NCI-H526 (cell line): ENCODE data around the gene OGDHL.
"Not testable (repeated sequence)": the region's sequence is repeated elsewhere in the genome, so short reads cannot be mapped to it uniquely, and the experiment has no call there.

Source experiments
- DNase-seq, 2 experiments: peaks; one replicate each; lab custom pipeline; 2025; lab: John Stamatoyannopoulos, UW

The OGDHL gene

DNA sequence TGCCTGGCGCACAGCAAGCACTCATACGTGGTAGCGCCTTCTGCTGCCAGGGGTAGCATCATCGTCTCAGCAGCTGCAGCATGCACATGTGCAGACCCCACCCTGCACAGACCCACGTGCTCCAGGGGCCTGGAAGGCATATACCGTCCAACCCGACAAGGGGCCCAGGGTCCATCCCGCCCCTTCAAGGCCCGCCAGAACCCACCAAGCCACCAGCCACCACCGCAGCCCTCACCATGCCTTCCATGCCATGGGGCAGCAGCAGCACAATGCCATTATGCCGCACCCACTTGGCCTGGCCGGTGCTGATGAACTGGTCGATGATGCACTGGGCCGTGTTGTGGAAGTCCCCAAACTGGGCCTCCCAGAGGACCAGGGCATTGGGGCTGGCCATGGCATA lies 22.7 kb downstream of the OGDHL start:
- DNase-seq = no peak

DNA sequence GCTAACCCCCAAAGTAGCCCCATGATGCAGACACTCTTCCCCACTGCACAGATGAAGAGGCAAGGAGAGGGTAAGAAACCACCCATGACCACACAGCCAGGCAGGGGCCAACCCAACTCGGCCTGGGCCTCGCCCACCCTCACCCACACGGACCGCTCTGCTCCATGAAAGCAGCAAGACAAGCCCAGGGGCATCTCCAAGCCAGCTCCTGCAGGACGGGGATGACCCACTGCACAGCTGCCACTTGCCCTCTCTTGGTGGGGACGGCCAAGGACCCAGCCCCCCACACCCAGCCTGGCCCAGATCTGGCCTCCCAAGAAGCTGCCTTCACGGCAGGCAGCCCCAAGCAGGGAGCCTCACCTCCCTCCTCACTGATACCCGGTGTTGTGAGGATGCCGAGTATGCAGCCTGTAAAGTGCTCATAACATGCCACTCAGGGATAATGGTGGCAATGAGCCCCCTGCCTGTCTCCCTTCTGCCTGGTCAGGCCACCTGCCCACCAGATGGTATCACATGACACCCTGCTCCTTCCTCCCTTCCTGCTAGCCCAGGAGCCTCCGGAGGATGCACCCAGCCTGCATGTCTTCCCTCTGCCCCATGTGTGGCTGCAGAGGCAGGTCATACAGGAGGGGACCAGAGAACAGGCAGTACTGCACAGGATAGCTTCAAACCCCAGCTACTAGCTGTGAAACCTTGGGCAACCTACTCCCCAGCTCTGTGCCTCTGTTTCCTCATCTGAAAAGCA lies 23.3 kb downstream of the OGDHL start:
- no peak for DNase-seq

DNA sequence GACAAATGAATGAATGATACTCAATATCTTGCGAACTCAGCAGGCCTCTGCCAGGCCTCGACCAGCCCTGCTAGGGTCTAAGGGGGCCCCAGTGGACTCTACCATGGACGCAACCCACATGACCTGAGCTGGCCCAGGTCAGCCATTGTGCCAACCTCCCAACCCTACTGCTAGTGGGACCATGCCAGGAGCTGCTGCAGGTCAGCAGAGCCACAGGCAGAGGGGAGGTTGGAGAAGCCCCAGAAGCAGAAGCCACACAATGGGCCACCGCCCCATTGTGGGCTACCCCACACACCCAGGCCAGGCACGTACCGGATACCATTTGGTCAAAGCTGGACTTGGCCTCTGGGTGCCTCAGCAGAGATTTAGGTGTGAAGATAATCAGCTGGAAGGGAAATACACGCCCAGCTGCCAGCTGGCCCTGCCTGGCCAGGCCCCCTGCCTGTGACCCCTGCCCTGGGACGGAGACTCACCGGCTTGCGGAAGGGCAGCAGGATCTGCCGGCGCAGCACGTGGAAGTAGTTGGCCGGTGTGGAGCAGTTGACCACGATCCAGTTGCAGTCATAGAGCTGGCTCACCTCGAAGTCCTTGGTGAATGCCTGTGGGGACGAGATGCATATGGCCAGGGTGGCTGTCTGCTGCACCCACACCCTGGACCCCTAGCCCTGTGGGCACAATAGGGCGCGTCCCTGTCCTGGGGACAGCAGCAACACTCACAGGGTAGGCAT lies 24.5 kb downstream of the OGDHL start:
- DNase-seq = no peak

DNA sequence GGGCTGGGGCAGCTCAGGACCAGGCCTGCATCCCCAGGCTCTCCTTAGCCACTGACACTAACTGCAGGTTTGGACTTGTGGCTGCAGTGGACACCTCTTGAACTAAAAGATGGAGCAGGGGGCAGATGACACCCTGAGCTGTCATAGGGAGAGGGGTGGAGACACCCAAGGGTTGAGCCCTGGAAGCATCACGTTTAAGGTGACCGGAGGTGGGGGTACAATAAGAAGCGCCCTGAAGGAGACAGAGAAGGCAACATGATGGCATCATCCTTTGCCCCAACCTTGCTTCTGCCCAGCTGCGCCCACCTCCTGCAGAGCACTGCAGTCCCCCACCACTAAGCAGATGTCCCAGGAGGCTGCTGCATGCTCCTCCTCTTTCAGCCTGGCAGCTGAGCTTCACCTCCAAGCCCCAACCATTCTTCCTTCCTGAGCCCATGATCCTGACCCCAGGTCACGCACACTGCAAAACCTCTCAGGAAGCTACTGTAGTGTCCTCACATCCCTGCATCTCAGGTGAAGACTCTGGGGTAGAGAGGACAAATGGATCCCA lies 25.5 kb downstream of the OGDHL start:
- DNase-seq = no peak

DNA sequence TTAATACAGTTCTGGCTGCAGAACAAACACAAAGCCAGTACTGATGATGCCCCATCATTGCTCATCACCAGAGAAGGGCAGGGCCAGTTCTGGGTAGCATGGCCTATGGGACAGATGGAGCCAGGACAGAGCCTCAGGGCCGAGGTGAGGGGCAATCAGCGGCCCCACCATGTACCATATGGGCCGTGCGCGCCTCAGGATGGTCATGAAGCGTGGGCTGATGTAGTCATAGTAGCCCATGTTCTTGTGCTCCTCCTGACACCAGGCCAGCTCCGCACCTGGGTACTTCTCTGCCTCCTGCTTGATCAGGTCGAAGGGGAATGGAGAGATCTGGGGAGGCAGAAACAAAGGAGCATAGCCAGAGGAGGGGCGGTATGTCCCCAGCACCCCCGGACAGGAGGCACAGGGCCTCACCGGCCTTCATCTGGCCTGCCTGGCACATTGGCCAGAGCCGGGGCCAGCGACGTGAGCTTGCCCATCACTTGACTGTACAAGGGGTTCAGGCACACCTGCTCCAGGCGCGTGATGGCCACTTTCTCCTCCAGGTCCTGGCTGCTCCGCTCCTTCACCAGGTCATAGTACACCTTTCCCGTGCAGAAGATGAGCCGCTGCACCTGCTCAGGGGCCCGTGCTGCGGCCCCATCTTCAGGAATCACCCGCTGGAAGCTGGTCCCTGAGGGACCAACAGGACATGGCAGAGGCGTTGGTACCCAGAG lies 26.1 kb downstream of the OGDHL start:
- no peak for DNase-seq

DNA sequence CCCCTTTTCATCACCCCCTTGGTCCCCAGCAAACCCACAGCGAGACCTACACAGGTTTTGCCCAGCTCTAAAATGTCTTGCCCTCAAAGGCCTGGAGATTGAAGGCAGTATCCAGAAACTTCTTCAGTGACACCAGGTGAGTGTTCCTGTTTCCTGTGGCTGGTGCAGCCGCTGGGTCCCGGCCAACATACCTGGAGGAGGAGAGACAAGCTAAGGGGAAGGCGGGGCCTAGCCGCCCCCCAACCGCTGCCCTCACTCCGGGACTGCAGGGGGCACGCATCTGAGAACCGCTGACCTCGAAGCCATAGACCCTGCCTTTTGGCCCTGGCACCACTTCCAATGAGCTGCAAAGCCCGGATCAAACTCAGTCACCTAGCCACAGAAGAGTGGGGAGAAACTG lies 27.0 kb downstream of the OGDHL start:
- DNase-seq = no peak

DNA sequence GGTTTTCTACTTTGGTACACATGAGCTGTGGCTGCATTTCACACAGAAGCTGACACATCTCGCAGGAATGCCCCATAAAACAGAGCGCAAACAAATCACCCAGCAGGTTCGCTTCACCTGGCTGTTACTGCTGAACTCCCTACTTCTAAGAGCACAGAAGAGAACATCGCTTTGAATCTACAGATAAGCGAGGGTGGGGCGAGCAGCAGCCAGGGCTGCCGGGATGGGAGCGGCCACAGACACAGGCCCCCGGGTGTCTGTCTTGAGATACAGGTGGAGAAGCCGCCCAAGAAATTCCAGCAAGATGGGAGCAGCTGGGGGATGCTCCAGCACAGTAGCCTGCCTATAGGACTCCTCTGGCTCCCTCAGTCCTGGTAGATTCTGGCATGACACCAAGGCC lies 27.4 kb downstream of the OGDHL start:
- DNase-seq = no peak

DNA sequence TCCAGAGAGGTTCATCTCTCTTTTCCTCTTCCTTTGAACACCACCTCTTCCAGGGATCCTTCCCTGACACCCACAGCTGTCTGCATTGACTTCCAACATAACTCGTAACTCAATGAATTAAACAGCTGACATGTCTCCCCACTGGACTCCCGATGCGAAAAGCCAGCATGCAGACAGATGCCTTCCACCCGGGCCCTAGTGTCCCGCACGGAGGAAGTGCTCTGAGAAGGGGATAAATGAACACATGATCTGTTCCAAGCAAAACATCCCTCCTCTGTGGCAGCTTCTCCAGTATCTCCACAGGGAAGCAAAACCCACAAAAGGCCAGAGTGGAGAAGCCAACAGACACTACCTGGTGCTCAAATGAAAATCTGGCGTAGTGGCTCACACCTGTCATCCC lies 28.3 kb downstream of the OGDHL start:
- DNase-seq = no peak

DNA sequence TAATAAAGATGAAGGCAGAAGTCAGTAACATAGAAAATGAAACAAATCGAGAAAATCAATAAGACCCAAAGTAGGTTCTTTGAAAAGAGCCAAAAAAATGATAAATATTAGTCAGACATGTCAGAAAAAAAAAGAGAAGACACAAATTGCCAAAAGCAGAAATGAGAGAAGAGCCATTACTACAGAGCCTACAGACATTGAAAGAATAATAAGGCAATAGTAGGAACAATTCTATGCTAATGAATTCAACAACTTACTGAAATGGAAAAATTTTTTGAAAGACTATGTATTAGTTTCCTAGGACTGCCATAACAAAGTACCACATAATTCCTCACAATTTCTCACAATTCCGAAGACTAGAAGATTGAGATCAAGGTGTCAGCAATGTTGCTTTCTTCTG lies 35.5 kb downstream of the OGDHL start:
- DNase-seq = no peak

DNA sequence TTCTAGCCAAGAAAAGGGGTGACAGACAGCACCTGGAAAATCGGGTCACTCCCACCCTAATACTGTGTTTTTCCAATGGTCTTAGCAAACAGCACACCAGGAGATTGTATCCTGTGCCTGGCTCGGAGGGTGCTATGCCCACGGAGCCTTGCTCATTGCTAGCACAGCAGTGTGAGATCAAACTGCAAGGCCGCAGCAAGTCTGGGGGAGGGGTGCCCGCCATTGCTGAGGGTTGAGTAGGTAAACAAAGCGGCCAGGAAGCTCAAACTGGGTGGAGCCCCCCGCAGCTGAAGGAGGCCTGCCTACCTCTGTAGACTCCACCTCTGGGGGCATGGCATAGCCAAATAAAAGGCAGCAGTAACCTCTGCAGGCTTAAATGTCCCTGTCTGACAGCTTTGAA lies 47.0 kb downstream of the OGDHL start:
- not testable (repeated sequence) for DNase-seq

DNA sequence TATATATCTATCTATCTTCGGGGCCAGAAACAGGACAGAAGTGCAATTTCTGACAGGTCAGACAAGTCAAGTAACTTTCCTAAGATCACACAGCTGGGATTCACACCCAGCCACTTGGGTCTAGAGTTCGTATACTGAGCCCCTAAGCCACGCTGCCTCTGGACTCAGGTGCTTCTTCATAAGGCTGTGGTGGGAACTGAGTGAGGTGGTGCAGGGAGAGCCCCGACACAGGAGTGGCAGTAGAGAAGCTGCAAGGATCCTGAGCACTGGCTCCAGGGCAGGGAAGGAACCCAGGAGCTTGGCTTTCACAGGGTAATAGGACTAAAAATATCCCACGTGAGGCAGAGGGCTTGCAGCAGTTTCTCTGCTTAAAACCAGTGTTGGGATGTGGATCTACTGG lies 48.9 kb downstream of the OGDHL start:
- no peak for DNase-seq

DNA sequence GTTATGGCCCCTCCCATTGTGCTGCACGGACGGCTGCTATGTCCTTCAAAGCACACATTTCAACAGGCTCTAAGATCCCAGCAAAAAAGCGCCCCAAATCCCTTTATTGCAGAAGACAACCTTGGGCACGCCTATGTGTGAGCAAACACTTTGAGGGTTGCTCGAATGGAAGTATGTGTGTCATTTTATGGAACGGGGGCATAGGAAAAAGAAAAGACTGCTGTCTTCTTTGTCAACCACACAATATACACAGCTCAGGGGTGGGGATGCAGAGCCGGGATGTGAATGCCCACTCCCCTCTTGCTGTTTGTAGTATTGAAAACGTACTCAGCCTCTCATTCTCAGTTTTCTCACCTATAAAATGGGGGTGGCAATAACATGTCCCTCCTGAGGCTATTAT lies 50.6 kb downstream of the OGDHL start:
- DNase-seq = no peak

DNA sequence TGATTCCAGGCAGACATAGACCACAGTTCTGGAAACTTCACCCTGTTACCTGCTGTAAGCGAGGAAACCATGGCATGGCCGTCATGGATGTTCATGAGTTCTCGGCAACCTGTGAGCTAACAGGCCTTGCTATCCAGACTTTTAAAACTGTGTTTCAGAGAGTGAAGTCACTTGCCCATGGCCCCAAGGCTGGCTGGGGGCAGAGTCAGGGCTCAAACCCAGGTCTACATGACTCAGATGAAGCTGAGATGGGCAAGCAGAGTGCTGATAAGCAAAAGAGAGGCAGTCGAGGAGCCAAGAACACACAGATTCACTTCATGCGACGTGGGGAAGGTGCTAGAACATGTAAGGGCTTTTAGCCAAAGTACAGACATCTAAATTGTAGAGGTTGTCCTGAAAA lies 51.2 kb downstream of the OGDHL start:
- DNase-seq = no peak

DNA sequence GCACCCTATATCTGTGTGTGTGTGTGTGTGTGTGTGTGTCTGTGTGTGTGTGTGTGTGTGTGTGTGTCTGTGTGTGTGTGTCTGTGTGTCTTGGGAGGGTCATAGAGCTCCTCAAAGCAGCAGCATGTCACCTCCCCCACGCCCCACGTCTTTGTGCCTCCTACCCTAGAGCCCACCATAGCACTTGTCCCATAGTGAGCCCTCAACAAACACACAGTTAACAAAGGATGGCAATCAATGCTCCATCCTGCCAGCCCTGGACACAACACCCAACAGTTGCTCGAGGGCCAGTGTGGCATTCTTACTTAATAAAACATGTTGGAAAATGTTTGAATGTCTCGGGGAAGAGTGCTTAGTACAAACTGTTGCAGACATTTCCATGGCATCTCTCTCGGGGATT lies 52.2 kb downstream of the OGDHL start:
- peak in 1 of 2 experiments; percentile 17 for DNase-seq

DNA sequence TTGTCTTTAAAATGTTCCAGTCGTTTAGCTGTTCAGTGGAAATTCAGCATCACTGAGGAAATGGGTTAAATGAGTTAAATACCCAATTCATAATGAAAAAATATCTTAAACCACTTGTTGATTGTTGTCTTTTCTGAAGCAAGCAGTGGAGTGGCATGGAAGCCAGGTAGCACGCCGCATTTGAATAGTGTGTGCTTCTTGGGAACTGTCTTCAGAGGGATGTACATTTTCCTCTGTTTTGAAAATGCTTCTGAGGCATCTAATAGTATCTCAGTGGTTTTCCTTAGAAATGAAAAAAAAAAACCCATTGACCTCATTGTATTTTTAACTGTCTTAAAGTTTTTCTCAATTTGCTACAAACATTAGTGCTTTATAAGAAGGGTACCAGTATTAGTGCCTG lies 54.5 kb downstream of the OGDHL start:
- no peak for DNase-seq

DNA sequence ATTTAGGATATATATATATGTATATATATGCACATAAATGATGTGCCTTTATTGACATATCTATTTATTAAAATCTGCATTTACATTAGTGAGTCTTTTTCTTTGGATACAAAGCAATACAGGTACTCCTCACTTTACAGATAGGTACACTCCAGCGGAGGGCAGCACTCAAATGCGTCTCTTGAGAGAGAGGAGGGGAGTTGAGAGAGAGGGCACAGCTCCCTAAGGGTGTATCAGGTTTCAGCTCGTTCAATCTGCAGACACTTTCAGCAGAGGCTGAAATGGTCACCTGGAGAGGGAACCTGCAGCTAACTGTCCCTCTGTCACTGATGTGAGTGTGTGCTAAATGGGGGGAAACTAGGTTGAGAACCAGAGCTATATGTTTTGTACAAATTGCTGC lies 61.1 kb downstream of the OGDHL start:
- DNase-seq = peak; percentile 70 to 79

DNA sequence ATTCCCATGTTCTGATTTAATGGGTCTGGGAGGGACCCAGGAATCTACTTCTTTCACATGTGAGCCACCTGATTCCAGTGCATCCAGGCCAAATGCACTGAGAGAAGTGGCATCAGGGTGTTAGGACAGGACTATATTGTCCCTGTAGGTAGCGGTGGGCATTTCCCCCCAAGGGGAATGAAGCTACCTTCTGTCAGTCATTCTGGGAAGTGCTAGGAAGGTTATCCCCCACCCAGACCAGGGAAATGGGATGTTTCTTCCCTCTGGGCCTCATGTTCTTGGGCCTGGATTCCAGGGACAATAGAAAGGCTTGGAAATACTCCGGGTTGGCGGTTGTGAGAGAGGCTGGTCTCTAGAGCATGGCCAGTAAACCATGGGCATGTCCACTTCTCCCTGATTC lies 61.9 kb downstream of the OGDHL start:
- DNase-seq = no peak

DNA sequence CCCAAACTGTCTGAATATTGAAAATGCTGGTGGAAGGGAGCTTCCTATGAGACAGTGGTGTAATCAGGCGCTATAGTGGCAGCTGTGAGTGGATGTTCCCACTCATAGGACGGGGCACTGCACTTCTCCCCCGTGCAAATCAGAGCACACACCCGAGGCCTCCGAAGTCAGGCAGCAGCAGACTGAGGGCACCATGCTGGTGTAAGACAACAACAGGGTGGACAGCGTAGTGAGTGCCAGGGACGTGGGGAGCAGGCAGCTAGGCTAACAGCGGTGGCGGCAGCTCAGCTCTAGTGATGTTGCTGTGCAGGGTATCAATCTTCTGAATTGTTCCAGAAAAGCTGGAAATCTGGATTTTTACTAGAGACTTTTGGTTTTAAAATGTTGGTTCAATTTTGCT lies 63.4 kb downstream of the OGDHL start:
- DNase-seq = no peak

DNA sequence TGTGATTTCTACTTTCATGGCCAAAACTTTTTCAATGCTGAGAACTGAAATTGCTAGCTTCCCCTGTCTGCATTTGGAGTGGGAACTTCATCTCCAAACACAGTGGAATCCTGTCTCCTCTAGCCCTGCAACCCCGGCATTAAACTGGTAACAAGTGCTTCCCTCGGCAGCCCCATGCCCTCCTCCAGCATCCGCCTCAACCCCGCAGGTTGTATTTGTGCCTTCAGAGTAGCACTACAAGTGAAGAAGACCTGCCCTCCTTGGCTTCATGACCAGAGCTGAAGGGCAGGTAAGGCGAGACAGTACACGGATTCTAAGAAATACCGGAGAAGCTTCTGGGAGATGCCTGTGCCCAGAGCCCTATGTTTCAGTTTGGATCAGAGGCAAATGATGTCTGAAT lies 65.8 kb downstream of the OGDHL start:
- no peak for DNase-seq

DNA sequence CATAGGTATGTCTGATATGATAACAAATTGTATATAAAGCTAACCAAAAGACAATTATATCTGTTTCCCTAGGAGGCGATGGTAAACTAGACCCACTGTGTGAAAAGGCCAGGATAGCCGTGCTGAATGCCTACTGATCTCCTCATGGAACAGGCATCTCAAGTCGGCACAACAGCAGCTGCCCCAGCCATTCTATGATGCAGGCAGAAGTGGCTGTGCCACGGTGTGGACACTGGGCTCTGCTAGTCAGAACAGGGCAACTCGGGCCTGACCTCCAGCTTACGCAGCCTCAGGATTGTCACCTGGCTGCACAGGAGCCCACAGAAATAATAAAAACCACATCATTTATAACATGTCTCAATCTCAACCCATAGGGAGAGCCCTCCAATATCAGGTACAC lies 67.7 kb downstream of the OGDHL start:
- DNase-seq = no peak

DNA sequence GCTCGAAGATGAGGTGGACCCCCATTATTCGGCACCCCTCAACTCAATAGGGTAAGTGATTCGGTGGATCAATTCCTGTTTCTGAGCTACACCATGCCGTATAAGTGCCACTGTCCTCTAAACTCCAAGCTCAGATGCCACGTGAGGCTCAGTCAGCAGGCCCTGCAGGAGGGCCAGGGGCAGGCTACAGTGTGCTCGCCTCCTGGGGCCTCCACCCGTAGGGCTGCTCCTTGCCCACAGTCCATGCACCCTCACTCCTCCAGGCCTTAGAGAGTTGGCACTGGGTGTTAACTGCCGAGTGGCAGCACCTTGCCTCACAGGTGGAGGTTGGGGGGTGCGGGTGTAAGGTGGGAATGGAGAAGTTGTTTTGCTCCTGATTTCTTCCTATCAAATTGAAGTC lies 70.5 kb downstream of the OGDHL start:
- no peak for DNase-seq

DNA sequence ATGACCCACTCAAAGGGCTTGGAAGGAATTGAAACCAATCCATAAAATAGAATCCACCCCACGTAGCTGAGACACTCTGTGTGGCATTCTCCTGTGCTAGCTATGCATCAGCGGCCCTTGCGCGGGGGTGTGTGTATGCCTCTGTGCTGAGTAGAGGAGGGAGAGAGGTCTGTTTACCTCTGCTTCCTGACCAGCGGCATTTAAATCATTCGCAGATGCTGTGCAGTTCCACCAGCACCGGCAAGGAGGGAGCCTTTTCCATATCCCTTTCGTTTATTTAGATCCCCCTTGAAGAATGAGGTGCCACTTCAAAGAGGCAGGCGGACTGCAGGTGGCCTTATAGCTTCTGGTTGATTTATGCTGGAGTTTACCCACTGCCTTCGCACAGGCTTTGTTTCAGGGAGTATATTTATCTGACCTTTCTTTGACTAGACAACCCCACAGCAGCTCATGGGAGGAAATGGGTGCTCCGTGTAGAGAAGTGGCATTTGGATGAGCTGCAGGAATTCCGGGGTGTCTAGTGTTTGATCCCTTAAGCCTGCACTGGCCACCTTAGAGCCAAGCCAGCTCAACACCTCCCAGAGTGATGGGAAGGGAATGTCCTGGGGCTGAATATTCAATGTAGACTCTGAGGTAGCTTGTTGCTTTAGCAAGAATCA lies 71.3 kb downstream of the OGDHL start:
- peak in 1 of 2 experiments; percentile 46 for DNase-seq
